ENCODE data around the gene INPP5A.

The INPP5A gene

DNA sequence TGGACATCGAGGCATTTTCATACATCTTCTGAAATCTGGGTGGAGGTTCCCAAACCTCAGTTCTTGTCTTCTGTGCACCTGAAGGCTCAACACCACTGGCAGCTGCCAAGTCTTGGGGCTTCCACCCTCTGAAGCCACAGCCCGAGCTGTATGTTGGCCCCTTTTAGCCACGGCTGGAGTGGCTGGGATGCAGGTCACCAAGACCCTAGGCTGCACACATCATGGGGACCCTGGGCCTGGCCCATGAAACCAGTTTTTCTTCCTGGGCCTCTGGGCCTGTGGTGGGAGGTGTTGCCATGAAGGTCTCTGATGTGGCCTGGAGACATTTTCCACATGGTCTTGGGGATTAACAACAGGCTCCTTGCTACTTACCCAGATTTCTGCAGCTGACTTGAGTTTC lies 62.1 kb downstream of the INPP5A start:
- 0 out of 2 replicates have a peak, but pooled peaks cover 3% of the 10 kb centered on the region for H3K79me2 ChIP-seq (ENCODE audit: low read length)
- no peak overlapping the region for H2AFZ ChIP-seq (ENCODE audit: low read length)
- no peaks in the 10 kb centered on the region for H4K20me1 ChIP-seq (ENCODE audit: insufficient read depth, low read length)
- no peaks in the 10 kb centered on the region for H3F3A ChIP-seq (ENCODE audit: insufficient read depth, low read length)
- no peak overlapping the region for H3K27ac ChIP-seq (ENCODE audit: low read length)
- no peaks in the 10 kb centered on the region for H3K4me1 ChIP-seq (ENCODE audit: low read length)
- H3K36me3 ChIP-seq (replicated peaks; ENCODE audit: insufficient read depth, low read length): no peaks in the 10 kb centered on the region
- TF ChIP-seq EZH2phosphoT487 (IDR thresholded peaks at IDR 0.05; ENCODE audit: low read length) (no peak), EZH2 (optimal IDR thresholded peaks at IDR 0.05; ENCODE audit: low read depth, low read length) (no peak)
- TF ChIP-seq, protein P1, sequence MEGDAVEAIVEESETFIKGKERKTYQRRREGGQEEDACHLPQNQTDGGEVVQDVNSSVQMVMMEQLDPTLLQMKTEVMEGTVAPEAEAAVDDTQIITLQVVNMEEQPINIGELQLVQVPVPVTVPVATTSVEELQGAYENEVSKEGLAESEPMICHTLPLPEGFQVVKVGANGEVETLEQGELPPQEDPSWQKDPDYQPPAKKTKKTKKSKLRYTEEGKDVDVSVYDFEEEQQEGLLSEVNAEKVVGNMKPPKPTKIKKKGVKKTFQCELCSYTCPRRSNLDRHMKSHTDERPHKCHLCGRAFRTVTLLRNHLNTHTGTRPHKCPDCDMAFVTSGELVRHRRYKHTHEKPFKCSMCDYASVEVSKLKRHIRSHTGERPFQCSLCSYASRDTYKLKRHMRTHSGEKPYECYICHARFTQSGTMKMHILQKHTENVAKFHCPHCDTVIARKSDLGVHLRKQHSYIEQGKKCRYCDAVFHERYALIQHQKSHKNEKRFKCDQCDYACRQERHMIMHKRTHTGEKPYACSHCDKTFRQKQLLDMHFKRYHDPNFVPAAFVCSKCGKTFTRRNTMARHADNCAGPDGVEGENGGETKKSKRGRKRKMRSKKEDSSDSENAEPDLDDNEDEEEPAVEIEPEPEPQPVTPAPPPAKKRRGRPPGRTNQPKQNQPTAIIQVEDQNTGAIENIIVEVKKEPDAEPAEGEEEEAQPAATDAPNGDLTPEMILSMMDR (IDR thresholded peaks at IDR 0.05; ENCODE audit: low read length): no peak
- H3K9me3 ChIP-seq (replicated peaks; ENCODE audit: insufficient read depth, low read length): no peaks in the 10 kb centered on the region
- H3K4me3 ChIP-seq (ENCODE audit: low read length): no peak overlapping the region
- no peak overlapping the region for H3K9ac ChIP-seq (ENCODE audit: low read length)
- no peak for DNase-seq
- H3K4me2 ChIP-seq (ENCODE audit: low read depth, low read length): no peak overlapping the region
- H3K9me2 ChIP-seq (replicated peaks; ENCODE audit: insufficient read depth, low read length): no peaks in the 10 kb centered on the region
- H3K27me3 ChIP-seq (replicated peaks; ENCODE audit: insufficient read depth, low read length): peaks cover 3% of the 10 kb centered on the region; the same call in 1 of the 2 replicates

DNA sequence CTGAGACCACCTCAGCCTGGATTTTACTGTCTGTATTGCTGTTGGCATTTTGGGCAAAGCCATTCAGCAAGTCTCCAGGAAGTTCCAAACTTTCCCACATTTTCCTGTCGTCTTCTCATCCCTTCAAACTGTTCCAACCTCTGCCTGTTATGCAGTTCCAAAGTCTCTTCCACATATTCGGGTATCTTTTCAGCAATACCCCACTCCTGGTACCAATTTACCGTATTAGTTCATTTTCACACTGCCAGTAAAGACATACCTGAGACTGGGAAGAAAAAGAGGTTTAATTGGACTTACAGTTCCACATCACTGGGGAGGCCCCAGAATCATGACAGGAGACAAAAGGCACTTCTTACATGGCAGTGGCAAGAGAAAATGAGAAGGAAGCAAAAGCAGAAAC lies 62.8 kb downstream of the INPP5A start:
- Histone ChIP-seq H3K27me3 (replicated peaks; ENCODE audit: insufficient read depth, low read length) (peaks cover 3% of the 10 kb centered on the region; the same call in 1 of the 2 replicates), H3F3A (ENCODE audit: insufficient read depth, low read length) (no peaks in the 10 kb centered on the region), H4K20me1 (ENCODE audit: insufficient read depth, low read length) (no peaks in the 10 kb centered on the region), H3K27ac (ENCODE audit: low read length) (no peak overlapping the region), H3K9ac (ENCODE audit: low read length) (no peak overlapping the region), H3K79me2 (ENCODE audit: low read length) (no peaks in the 10 kb centered on the region), H3K4me3 (ENCODE audit: low read length) (no peak overlapping the region), H3K4me2 (ENCODE audit: low read depth, low read length) (no peak overlapping the region), H3K36me3 (replicated peaks; ENCODE audit: insufficient read depth, low read length) (no peaks in the 10 kb centered on the region), H2AFZ (ENCODE audit: low read length) (no peak overlapping the region), H3K4me1 (ENCODE audit: low read length) (no peaks in the 10 kb centered on the region), H3K9me3 (replicated peaks; ENCODE audit: insufficient read depth, low read length) (no peaks in the 10 kb centered on the region), H3K9me2 (replicated peaks; ENCODE audit: insufficient read depth, low read length) (no peaks in the 10 kb centered on the region)
- DNase-seq: no peak
- TF ChIP-seq, protein P1 (IDR thresholded peaks at IDR 0.05; ENCODE audit: low read length): no peak
- no peak for TF ChIP-seq EZH2 (optimal IDR thresholded peaks at IDR 0.05; ENCODE audit: low read depth, low read length)
- no peak for TF ChIP-seq EZH2phosphoT487 (IDR thresholded peaks at IDR 0.05; ENCODE audit: low read length)

DNA sequence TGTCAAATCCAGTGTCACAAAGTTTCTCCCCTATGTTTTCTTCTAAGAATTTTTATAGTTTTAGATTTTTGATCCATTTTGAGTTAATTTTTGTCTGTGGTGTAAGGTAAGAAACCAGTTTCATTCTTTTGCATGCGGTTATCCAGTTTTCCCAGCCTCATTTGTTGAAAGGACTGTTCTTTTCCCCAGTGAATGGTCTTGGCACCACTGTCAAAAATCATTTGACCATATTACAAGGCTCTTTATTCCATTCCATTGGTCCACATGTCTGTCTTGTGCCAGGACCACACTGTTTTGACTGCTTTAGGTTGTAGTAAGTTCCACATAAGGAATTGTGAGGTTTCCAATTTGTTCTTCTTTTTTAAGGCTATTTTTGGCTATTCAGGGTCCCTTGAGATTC lies 64.0 kb downstream of the INPP5A start:
- Histone ChIP-seq H3K9ac (ENCODE audit: low read length) (no peak overlapping the region), H3K4me2 (ENCODE audit: low read depth, low read length) (no peak overlapping the region), H3K27ac (ENCODE audit: low read length) (no peak overlapping the region), H3K27me3 (replicated peaks; ENCODE audit: insufficient read depth, low read length) (peaks cover 3% of the 10 kb centered on the region; the same call in 1 of the 2 replicates), H3K79me2 (ENCODE audit: low read length) (no peaks in the 10 kb centered on the region), H3K9me3 (replicated peaks; ENCODE audit: insufficient read depth, low read length) (no peaks in the 10 kb centered on the region), H3K9me2 (replicated peaks; ENCODE audit: insufficient read depth, low read length) (no peaks in the 10 kb centered on the region), H2AFZ (ENCODE audit: low read length) (no peak overlapping the region), H3F3A (ENCODE audit: insufficient read depth, low read length) (no peaks in the 10 kb centered on the region), H4K20me1 (ENCODE audit: insufficient read depth, low read length) (no peaks in the 10 kb centered on the region), H3K4me1 (ENCODE audit: low read length) (no peaks in the 10 kb centered on the region), H3K4me3 (ENCODE audit: low read length) (no peak overlapping the region), H3K36me3 (replicated peaks; ENCODE audit: insufficient read depth, low read length) (no peaks in the 10 kb centered on the region)
- TF ChIP-seq, protein P1 (IDR thresholded peaks at IDR 0.05; ENCODE audit: low read length): no peak
- TF ChIP-seq EZH2 (optimal IDR thresholded peaks at IDR 0.05; ENCODE audit: low read depth, low read length) (no peak), EZH2phosphoT487 (IDR thresholded peaks at IDR 0.05; ENCODE audit: low read length) (no peak)
- no peak for DNase-seq
